Effector memory CD8-positive, alpha-beta T cell (primary cell): Measurements from ENCODE around the gene PROM1.

Experiments used
- ATAC-seq: fragments of 150-1000 bp; cut with Tn5 transposase; replicated peaks from 2 replicates; pipeline ENCODE4 v1.10.0; 2021; ENCODE audit warnings: mild to moderate bottlenecking, moderate library complexity
- DNase-seq, 3 experiments: peaks; one replicate each; pipeline ENCODE4 v3.0.0; 2021
- H3K27ac Mint-ChIP-seq, 2 donors: one replicate each; pipeline ENCODE4 v1.8.0; 2022; ENCODE audit warnings: mild to moderate bottlenecking in 2 of 2, mixed read lengths in 2 of 2, moderate library complexity in 2 of 2
- H3K27me3 Mint-ChIP-seq, 2 donors: one replicate each; pipeline ENCODE4 v1.8.0; 2022; ENCODE audit warnings: mixed read lengths in 2 of 2
- H3K36me3 Mint-ChIP-seq: one replicate; pipeline ENCODE4 v1.8.0; 2022; ENCODE audit warnings: mild to moderate bottlenecking, moderate library complexity, mixed read lengths; ENCODE audit not compliant: insufficient read depth
- H3K4me1 Mint-ChIP-seq, 2 donors: one replicate each; pipeline ENCODE4 v1.8.0; 2022; ENCODE audit warnings: low read depth in 2 of 2, mixed read lengths in 2 of 2
- H3K4me3 Mint-ChIP-seq, 2 donors: one replicate each; pipeline ENCODE4 v1.8.0; 2022; ENCODE audit warnings: mild to moderate bottlenecking in 2 of 2, mixed read lengths in 2 of 2, moderate library complexity in 2 of 2
- H3K9me3 Mint-ChIP-seq, 2 donors: one replicate each; pipeline ENCODE4 v1.8.0; 2022; ENCODE audit warnings: mixed read lengths in 2 of 2

PROM1 gene

GRCh38 chr4:16043642-16044498, 40.0 kb downstream of the PROM1 start:
- H3K4me3 Mint-ChIP-seq = no peak overlapping the region
- H3K27ac Mint-ChIP-seq = no peak overlapping the region
- H3K36me3 Mint-ChIP-seq = no peaks in the 10 kb centered on the region
- peaks cover 17 to 43% of the 10 kb centered on the region in 2 donors for H3K27me3 Mint-ChIP-seq
- DNase-seq (no peak), ATAC-seq (no peak)
- no peaks in the 10 kb centered on the region for H3K9me3 Mint-ChIP-seq
- no peaks in the 10 kb centered on the region for H3K4me1 Mint-ChIP-seq

GRCh38 chr4:16039139-16039538, 44.7 kb downstream of the PROM1 start:
- no peak overlapping the region for H3K4me3 Mint-ChIP-seq
- ATAC-seq (no peak), DNase-seq (no peak)
- no peak overlapping the region for H3K27ac Mint-ChIP-seq
- no peaks in the 10 kb centered on the region for H3K36me3 Mint-ChIP-seq
- no peaks in the 10 kb centered on the region for H3K4me1 Mint-ChIP-seq
- peaks cover 35 to 42% of the 10 kb centered on the region in 2 donors for H3K27me3 Mint-ChIP-seq
- no peaks in the 10 kb centered on the region for H3K9me3 Mint-ChIP-seq

GRCh38 chr4:16037901-16038300, 45.9 kb downstream of the PROM1 start:
- Mint-ChIP-seq H3K9me3 (no peaks in the 10 kb centered on the region), H3K27me3 (peaks cover 35% of the 10 kb centered on the region in 2 donors), H3K4me3 (no peak overlapping the region), H3K27ac (no peak overlapping the region), H3K36me3 (no peaks in the 10 kb centered on the region), H3K4me1 (no peaks in the 10 kb centered on the region)
- DNase-seq (no peak), ATAC-seq (no peak)

GRCh38 chr4:16035843-16036242, 48.0 kb downstream of the PROM1 start:
- no peaks in the 10 kb centered on the region for H3K4me1 Mint-ChIP-seq
- ATAC-seq = no peak

GRCh38 chr4:16034010-16034748, 49.6 kb downstream of the PROM1 start:
- DNase-seq = no peak
- H3K36me3 Mint-ChIP-seq = no peaks in the 10 kb centered on the region
- no peaks in the 10 kb centered on the region for H3K4me1 Mint-ChIP-seq
- H3K27ac Mint-ChIP-seq = no peak overlapping the region
- ATAC-seq = no peak
- H3K27me3 Mint-ChIP-seq = peaks cover 11 to 27% of the 10 kb centered on the region in 2 donors
- no peak overlapping the region for H3K4me3 Mint-ChIP-seq
- no peaks in the 10 kb centered on the region for H3K9me3 Mint-ChIP-seq

More at GRCh38 chr4:16035843-16036242, 48.0 kb downstream of the PROM1 start:
- H3K27ac Mint-ChIP-seq = no peak overlapping the region
- DNase-seq = no peak
- no peak overlapping the region for H3K4me3 Mint-ChIP-seq
- H3K27me3 Mint-ChIP-seq = peaks cover 21 to 23% of the 10 kb centered on the region in 2 donors
- no peaks in the 10 kb centered on the region for H3K36me3 Mint-ChIP-seq
- H3K9me3 Mint-ChIP-seq = no peaks in the 10 kb centered on the region

- H3K27ac Mint-ChIP-seq = no peak overlapping the region
- ATAC-seq = no peak
- DNase-seq = no peak
- H3K9me3 Mint-ChIP-seq = no peaks in the 10 kb centered on the region
- H3K4me1 Mint-ChIP-seq = no peaks in the 10 kb centered on the region
- no peaks in the 10 kb centered on the region for H3K36me3 Mint-ChIP-seq
- H3K27me3 Mint-ChIP-seq = peaks cover 19 to 33% of the 10 kb centered on the region in 2 donors
- H3K4me3 Mint-ChIP-seq = no peak overlapping the region
Measured at GRCh38 chr4:16032396-16032770, 51.4 kb downstream of the PROM1 start.

GRCh38 chr4:16031546-16032395, 52.1 kb downstream of the PROM1 start:
- Mint-ChIP-seq H3K27me3 (peaks cover 23 to 38% of the 10 kb centered on the region in 2 donors), H3K27ac (no peak overlapping the region)
- no peak for DNase-seq

GRCh38 chr4:16029886-16030285, 53.9 kb downstream of the PROM1 start:
- H3K36me3 Mint-ChIP-seq = no peaks in the 10 kb centered on the region
- no peaks in the 10 kb centered on the region for H3K4me1 Mint-ChIP-seq
- H3K27ac Mint-ChIP-seq = no peak overlapping the region
- no peaks in the 10 kb centered on the region for H3K9me3 Mint-ChIP-seq
- ATAC-seq = no peak
- no peak overlapping the region for H3K4me3 Mint-ChIP-seq
- no peak for DNase-seq
- H3K27me3 Mint-ChIP-seq = peaks cover 32 to 36% of the 10 kb centered on the region in 2 donors

More at GRCh38 chr4:16031546-16032395, 52.1 kb downstream of the PROM1 start:
- Mint-ChIP-seq H3K4me1 (no peaks in the 10 kb centered on the region), H3K9me3 (no peaks in the 10 kb centered on the region), H3K4me3 (no peak overlapping the region), H3K36me3 (no peaks in the 10 kb centered on the region)
- ATAC-seq = no peak

GRCh38 chr4:16029262-16029661, 54.6 kb downstream of the PROM1 start:
- H3K27me3 Mint-ChIP-seq = peaks cover 30 to 36% of the 10 kb centered on the region in 2 donors
- DNase-seq (no peak), ATAC-seq (no peak)

GRCh38 chr4:16027626-16028025, 56.2 kb downstream of the PROM1 start:
- Mint-ChIP-seq H3K9me3 (no peaks in the 10 kb centered on the region), H3K27ac (no peak overlapping the region), H3K36me3 (no peaks in the 10 kb centered on the region), H3K4me1 (no peaks in the 10 kb centered on the region), H3K27me3 (peaks cover 45 to 51% of the 10 kb centered on the region in 2 donors), H3K4me3 (no peak overlapping the region)
- DNase-seq (no peak), ATAC-seq (no peak)

More at GRCh38 chr4:16029262-16029661, 54.6 kb downstream of the PROM1 start:
- H3K36me3 Mint-ChIP-seq = no peaks in the 10 kb centered on the region
- no peak overlapping the region for H3K27ac Mint-ChIP-seq
- H3K4me1 Mint-ChIP-seq = no peaks in the 10 kb centered on the region
- H3K9me3 Mint-ChIP-seq = no peaks in the 10 kb centered on the region
- no peak overlapping the region for H3K4me3 Mint-ChIP-seq

- Mint-ChIP-seq H3K27ac (no peak overlapping the region), H3K4me3 (no peak overlapping the region), H3K27me3 (peaks cover 46 to 52% of the 10 kb centered on the region in 2 donors), H3K4me1 (no peaks in the 10 kb centered on the region), H3K36me3 (no peaks in the 10 kb centered on the region), H3K9me3 (no peaks in the 10 kb centered on the region)
- ATAC-seq (no peak), DNase-seq (no peak)
Measured at GRCh38 chr4:16027114-16027513, 56.7 kb downstream of the PROM1 start.

- Mint-ChIP-seq H3K36me3 (no peaks in the 10 kb centered on the region), H3K9me3 (no peaks in the 10 kb centered on the region), H3K27ac (no peak overlapping the region), H3K4me3 (no peak overlapping the region), H3K27me3 (peaks cover 46 to 58% of the 10 kb centered on the region in 2 donors), H3K4me1 (no peaks in the 10 kb centered on the region)
- peak; percentile 35 to 39 (median 35) for DNase-seq
- ATAC-seq = no peak
Measured at GRCh38 chr4:16026160-16026761, 57.6 kb downstream of the PROM1 start.

- DNase-seq (no peak), ATAC-seq (no peak)
- H3K4me1 Mint-ChIP-seq = no peaks in the 10 kb centered on the region
- H3K9me3 Mint-ChIP-seq = no peaks in the 10 kb centered on the region
- H3K27ac Mint-ChIP-seq = no peak overlapping the region
- no peaks in the 10 kb centered on the region for H3K36me3 Mint-ChIP-seq
- no peak overlapping the region for H3K4me3 Mint-ChIP-seq
- peaks cover 54 to 66% of the 10 kb centered on the region in 2 donors for H3K27me3 Mint-ChIP-seq
Measured at GRCh38 chr4:16025268-16025667, 58.6 kb downstream of the PROM1 start.
